GM23338 (cell line): ENCODE measurements around the gene DNAI7. TPM values are rescaled to one million over a fixed set of nuclear protein-coding genes. Genes with fewer than 3 reads are reported as not detected.

Experiments used
- ATAC-seq: fragments of 200-7000 bp; cut with Tn5 transposase; 3 replicates; pipeline ENCODE4 v1.9.1; 2020
- DNase-seq: peaks from one replicate; pipeline ENCODE4 v3.0.0-alpha.2; 2015; ENCODE audit warnings: low spot score
- H2AFZ ChIP-seq: fragments of 200-600 bp; sonication (generic); 2 replicates; pipeline ENCODE4 v1.8.0; 2016; ENCODE audit warnings: antibody characterized with exemption, mild to moderate bottlenecking, moderate library complexity
- H3F3A ChIP-seq: fragments of 200-600 bp; sonication (generic); replicated peaks from 2 replicates; pipeline ENCODE4 v1.8.0; 2017; ENCODE audit warnings: antibody characterized with exemption, mixed run types, low read depth
- H3K27ac ChIP-seq: fragments of 200-600 bp; sonication (generic); 2 replicates; pipeline ENCODE4 v1.6.1; 2016; ENCODE audit warnings: low read depth
- H3K27me3 ChIP-seq: fragments of 200-600 bp; sonication (generic); 2 replicates; pipeline ENCODE4 v1.8.0; 2016; ENCODE audit warnings: mild to moderate bottlenecking, mixed run types, moderate library complexity; ENCODE audit not compliant: insufficient read depth
- H3K36me3 ChIP-seq: fragments of 200-600 bp; sonication (generic); 2 replicates; pipeline ENCODE4 v1.8.0; 2016; ENCODE audit warnings: mild to moderate bottlenecking; ENCODE audit not compliant: insufficient read depth
- H3K4me1 ChIP-seq: fragments of 200-600 bp; sonication (generic); 2 replicates; pipeline ENCODE4 v1.8.0; 2016; ENCODE audit warnings: mild to moderate bottlenecking, moderate library complexity; ENCODE audit not compliant: insufficient read depth
- H3K4me2 ChIP-seq: fragments of 200-600 bp; sonication (generic); 2 replicates; pipeline ENCODE4 v1.7.1; 2017; ENCODE audit warnings: mixed run types
- H3K4me3 ChIP-seq: fragments of 200-600 bp; sonication (generic); 2 replicates; pipeline ENCODE4 v1.6.1; 2016; ENCODE audit warnings: mixed run types
- H3K79me2 ChIP-seq: fragments of 200-600 bp; sonication (generic); replicated peaks from 2 replicates; pipeline ENCODE4 v1.8.0; 2017; ENCODE audit warnings: mild to moderate bottlenecking; ENCODE audit not compliant: insufficient read depth
- H3K9me2 ChIP-seq: fragments of 200-600 bp; sonication (generic); 2 replicates; pipeline ENCODE4 v1.8.0; 2017; ENCODE audit not compliant: insufficient read depth
- H4K20me1 ChIP-seq: fragments of 200-600 bp; sonication (generic); replicated peaks from 2 replicates; pipeline ENCODE4 v1.8.0; 2017; ENCODE audit warnings: mild to moderate bottlenecking; ENCODE audit not compliant: insufficient read depth
- H3K27ac Mint-ChIP-seq: 2 replicates; pipeline ENCODE4 v1.8.0; 2020; ENCODE audit warnings: inconsistent platforms, mild to moderate bottlenecking, moderate library complexity, mixed read lengths
- H3K27me3 Mint-ChIP-seq: 3 replicates; pipeline ENCODE4 v1.8.0; 2022; ENCODE audit warnings: low read depth, mild to moderate bottlenecking, moderate library complexity, mixed read lengths, inconsistent platforms; ENCODE audit not compliant: insufficient read depth, poor library complexity
- H3K36me3 Mint-ChIP-seq: 3 replicates; pipeline ENCODE4 v1.8.0; 2021; ENCODE audit warnings: low read depth, mild to moderate bottlenecking, inconsistent platforms, moderate library complexity, mixed read lengths
- H3K4me1 Mint-ChIP-seq: 3 replicates; pipeline ENCODE4 v1.8.0; 2020; ENCODE audit warnings: mild to moderate bottlenecking, inconsistent platforms, mixed read lengths
- H3K4me3 Mint-ChIP-seq: 3 replicates; pipeline ENCODE4 v1.8.0; 2021; ENCODE audit warnings: moderate library complexity, mild to moderate bottlenecking, inconsistent platforms, mixed read lengths
- H3K9me3 Mint-ChIP-seq: 3 replicates; pipeline ENCODE4 v1.8.0; 2020; ENCODE audit warnings: moderate library complexity, mild to moderate bottlenecking, inconsistent platforms, mixed read lengths
- CREB1 ChIP-seq: fragments of 250-450 bp; sonication (Bioruptor Pico); IDR thresholded peaks from 2 replicates; pipeline ENCODE4 v1.5.0; 2020; ENCODE audit warnings: low read depth, mild to moderate bottlenecking, moderate library complexity
- EZH2 ChIP-seq: fragments of 200-600 bp; sonication (generic); IDR thresholded peaks from one replicate; pipeline ENCODE4 v1.8.0; 2017; ENCODE audit warnings: antibody characterized with exemption, mild to moderate bottlenecking, low read depth; ENCODE audit not compliant: unreplicated experiment
- EZH2phosphoT487 ChIP-seq: fragments of 200-600 bp; sonication (generic); IDR thresholded peaks from one replicate; pipeline ENCODE4 v1.8.1; 2018; ENCODE audit warnings: antibody characterized with exemption; ENCODE audit not compliant: unreplicated experiment
- JUNB ChIP-seq: IDR thresholded peaks from one replicate; pipeline ENCODE4 v1.6.1; 2016; ENCODE audit warnings: antibody characterized with exemption; ENCODE audit not compliant: unreplicated experiment
- NANOG ChIP-seq: IDR thresholded peaks from 2 replicates; pipeline ENCODE4 v1.6.1; 2016; ENCODE audit warnings: antibody characterized with exemption, borderline replicate concordance
- POLR2AphosphoS5 ChIP-seq: IDR thresholded peaks from 2 replicates; pipeline ENCODE4 v1.6.1; 2016; ENCODE audit warnings: antibody characterized with exemption, low read depth
- STAT1 ChIP-seq: IDR thresholded peaks from one replicate; pipeline ENCODE4 v1.6.1; 2016; ENCODE audit warnings: antibody characterized with exemption; ENCODE audit not compliant: unreplicated experiment
- ZNF114 ChIP-seq: fragments of 250-450 bp; sonication (Bioruptor Pico); IDR thresholded peaks from 2 replicates; pipeline ENCODE4 v1.5.0; 2020; ENCODE audit warnings: mild to moderate bottlenecking, moderate library complexity
- ZNF331 ChIP-seq: fragments of 250-450 bp; sonication (Bioruptor Pico); IDR thresholded peaks from 2 replicates; pipeline ENCODE4 v1.5.0; 2020; ENCODE audit warnings: low read depth, mild to moderate bottlenecking, moderate library complexity
- polyA plus RNA-seq: library from polyadenylated mRNA; unstranded; fragments of >200 nt; fragmentation: Nextera tagmentation; extraction: Ambion mirVana; gene quantifications from 2 replicates; pipeline ENCODE4 v1.2.1, GENCODE V29; 2016
- total RNA-seq: library from RNA; depleted of rRNA; stranded (reverse); fragments of >200 nt; shearing (Covaris generic); gene quantifications from 2 replicates; pipeline ENCODE4 v1.2.3, GENCODE V29; 2014
- TF ChIP-seq, protein P1 (sequence below): IDR thresholded peaks from 2 replicates; pipeline ENCODE4 v1.6.1; 2016; ENCODE audit warnings: antibody characterized with exemption
- TF ChIP-seq, protein P2 (sequence below), 2 experiments: fragments of 200-600 bp in 1 of 2; sonication (generic) in 1 of 2; conservative IDR thresholded peaks; 2 replicates each; pipeline versions ENCODE4 v1.5.1 to v1.6.1; 2016 to 2017; ENCODE audit warnings: antibody characterized with exemption in 2 of 2, low read depth in 2 of 2, mild to moderate bottlenecking in 2 of 2, moderate library complexity in 1 of 2
- TF ChIP-seq, protein P3 (sequence below): fragments of 250-450 bp; sonication (Bioruptor Pico); IDR thresholded peaks from 2 replicates; pipeline ENCODE4 v1.5.0; 2020; ENCODE audit warnings: mild to moderate bottlenecking, moderate library complexity
- TF ChIP-seq, protein P4 (sequence below): IDR thresholded peaks from one replicate; pipeline ENCODE4 v1.6.1; 2018; ENCODE audit warnings: antibody characterized with exemption; ENCODE audit not compliant: unreplicated experiment

The DNAI7 gene
- total and polyA plus RNA-seq, 2 experiments from 2014 or later: 0.08 TPM; not detected in 1

DNA sequence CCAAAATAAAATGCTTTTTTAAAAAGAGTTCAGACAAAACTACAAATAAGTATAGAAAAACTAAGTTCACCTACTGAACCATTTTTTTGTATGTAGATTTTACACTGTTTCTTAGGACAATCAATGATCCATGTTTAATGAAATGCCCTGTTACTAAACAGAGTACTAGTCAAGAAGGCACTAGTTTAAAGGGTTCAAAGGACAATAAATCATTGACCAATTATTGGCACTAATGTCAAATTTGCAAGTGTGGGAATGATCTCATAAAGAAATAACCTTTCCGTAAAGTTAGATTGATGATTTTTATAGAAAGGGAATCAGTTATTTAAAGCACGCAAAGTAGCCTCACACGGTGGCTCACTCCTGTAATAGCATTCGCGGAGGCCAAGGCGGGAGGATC, 4.2 kb downstream of the DNAI7 start:
- Histone ChIP-seq H3F3A (no peaks in the 10 kb centered on the region), H3K27me3 (no peaks in the 10 kb centered on the region), H3K36me3 (no peaks in the 10 kb centered on the region), H3K27ac (no peak overlapping the region), H4K20me1 (no peaks in the 10 kb centered on the region), H3K79me2 (no peaks in the 10 kb centered on the region), H3K4me2 (no peak overlapping the region), H3K9me2 (no peaks in the 10 kb centered on the region), H3K4me1 (no peaks in the 10 kb centered on the region), H3K4me3 (no peak overlapping the region), H2AFZ (no peak overlapping the region)
- no peak for ATAC-seq
- Mint-ChIP-seq H3K27me3 (peaks cover 4% of the 10 kb centered on the region), H3K9me3 (no peaks in the 10 kb centered on the region; the same call in 2 of the 3 replicates), H3K27ac (no peak overlapping the region), H3K4me1 (peaks cover 2% of the 10 kb centered on the region; the same call in 2 of the 3 replicates), H3K36me3 (no peaks in the 10 kb centered on the region), H3K4me3 (no peak overlapping the region)
- no peak for DNase-seq
- TF ChIP-seq STAT1 (no peak), EZH2phosphoT487 (no peak), POLR2AphosphoS5 (no peak), ZNF331 (CRISPR knock-in tag) (no peak), NANOG (no peak), CREB1 (CRISPR knock-in tag) (no peak), EZH2 (no peak), JUNB (no peak), ZNF114 (CRISPR knock-in tag) (no peak)
- TF ChIP-seq, protein P1, sequence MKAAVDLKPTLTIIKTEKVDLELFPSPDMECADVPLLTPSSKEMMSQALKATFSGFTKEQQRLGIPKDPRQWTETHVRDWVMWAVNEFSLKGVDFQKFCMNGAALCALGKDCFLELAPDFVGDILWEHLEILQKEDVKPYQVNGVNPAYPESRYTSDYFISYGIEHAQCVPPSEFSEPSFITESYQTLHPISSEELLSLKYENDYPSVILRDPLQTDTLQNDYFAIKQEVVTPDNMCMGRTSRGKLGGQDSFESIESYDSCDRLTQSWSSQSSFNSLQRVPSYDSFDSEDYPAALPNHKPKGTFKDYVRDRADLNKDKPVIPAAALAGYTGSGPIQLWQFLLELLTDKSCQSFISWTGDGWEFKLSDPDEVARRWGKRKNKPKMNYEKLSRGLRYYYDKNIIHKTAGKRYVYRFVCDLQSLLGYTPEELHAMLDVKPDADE: no peak
- TF ChIP-seq, protein P2, sequence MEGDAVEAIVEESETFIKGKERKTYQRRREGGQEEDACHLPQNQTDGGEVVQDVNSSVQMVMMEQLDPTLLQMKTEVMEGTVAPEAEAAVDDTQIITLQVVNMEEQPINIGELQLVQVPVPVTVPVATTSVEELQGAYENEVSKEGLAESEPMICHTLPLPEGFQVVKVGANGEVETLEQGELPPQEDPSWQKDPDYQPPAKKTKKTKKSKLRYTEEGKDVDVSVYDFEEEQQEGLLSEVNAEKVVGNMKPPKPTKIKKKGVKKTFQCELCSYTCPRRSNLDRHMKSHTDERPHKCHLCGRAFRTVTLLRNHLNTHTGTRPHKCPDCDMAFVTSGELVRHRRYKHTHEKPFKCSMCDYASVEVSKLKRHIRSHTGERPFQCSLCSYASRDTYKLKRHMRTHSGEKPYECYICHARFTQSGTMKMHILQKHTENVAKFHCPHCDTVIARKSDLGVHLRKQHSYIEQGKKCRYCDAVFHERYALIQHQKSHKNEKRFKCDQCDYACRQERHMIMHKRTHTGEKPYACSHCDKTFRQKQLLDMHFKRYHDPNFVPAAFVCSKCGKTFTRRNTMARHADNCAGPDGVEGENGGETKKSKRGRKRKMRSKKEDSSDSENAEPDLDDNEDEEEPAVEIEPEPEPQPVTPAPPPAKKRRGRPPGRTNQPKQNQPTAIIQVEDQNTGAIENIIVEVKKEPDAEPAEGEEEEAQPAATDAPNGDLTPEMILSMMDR (conservative IDR thresholded peaks at IDR 0.05; ENCODE audit: low read depth in 2 of 2): no peak
- TF ChIP-seq, protein P3, sequence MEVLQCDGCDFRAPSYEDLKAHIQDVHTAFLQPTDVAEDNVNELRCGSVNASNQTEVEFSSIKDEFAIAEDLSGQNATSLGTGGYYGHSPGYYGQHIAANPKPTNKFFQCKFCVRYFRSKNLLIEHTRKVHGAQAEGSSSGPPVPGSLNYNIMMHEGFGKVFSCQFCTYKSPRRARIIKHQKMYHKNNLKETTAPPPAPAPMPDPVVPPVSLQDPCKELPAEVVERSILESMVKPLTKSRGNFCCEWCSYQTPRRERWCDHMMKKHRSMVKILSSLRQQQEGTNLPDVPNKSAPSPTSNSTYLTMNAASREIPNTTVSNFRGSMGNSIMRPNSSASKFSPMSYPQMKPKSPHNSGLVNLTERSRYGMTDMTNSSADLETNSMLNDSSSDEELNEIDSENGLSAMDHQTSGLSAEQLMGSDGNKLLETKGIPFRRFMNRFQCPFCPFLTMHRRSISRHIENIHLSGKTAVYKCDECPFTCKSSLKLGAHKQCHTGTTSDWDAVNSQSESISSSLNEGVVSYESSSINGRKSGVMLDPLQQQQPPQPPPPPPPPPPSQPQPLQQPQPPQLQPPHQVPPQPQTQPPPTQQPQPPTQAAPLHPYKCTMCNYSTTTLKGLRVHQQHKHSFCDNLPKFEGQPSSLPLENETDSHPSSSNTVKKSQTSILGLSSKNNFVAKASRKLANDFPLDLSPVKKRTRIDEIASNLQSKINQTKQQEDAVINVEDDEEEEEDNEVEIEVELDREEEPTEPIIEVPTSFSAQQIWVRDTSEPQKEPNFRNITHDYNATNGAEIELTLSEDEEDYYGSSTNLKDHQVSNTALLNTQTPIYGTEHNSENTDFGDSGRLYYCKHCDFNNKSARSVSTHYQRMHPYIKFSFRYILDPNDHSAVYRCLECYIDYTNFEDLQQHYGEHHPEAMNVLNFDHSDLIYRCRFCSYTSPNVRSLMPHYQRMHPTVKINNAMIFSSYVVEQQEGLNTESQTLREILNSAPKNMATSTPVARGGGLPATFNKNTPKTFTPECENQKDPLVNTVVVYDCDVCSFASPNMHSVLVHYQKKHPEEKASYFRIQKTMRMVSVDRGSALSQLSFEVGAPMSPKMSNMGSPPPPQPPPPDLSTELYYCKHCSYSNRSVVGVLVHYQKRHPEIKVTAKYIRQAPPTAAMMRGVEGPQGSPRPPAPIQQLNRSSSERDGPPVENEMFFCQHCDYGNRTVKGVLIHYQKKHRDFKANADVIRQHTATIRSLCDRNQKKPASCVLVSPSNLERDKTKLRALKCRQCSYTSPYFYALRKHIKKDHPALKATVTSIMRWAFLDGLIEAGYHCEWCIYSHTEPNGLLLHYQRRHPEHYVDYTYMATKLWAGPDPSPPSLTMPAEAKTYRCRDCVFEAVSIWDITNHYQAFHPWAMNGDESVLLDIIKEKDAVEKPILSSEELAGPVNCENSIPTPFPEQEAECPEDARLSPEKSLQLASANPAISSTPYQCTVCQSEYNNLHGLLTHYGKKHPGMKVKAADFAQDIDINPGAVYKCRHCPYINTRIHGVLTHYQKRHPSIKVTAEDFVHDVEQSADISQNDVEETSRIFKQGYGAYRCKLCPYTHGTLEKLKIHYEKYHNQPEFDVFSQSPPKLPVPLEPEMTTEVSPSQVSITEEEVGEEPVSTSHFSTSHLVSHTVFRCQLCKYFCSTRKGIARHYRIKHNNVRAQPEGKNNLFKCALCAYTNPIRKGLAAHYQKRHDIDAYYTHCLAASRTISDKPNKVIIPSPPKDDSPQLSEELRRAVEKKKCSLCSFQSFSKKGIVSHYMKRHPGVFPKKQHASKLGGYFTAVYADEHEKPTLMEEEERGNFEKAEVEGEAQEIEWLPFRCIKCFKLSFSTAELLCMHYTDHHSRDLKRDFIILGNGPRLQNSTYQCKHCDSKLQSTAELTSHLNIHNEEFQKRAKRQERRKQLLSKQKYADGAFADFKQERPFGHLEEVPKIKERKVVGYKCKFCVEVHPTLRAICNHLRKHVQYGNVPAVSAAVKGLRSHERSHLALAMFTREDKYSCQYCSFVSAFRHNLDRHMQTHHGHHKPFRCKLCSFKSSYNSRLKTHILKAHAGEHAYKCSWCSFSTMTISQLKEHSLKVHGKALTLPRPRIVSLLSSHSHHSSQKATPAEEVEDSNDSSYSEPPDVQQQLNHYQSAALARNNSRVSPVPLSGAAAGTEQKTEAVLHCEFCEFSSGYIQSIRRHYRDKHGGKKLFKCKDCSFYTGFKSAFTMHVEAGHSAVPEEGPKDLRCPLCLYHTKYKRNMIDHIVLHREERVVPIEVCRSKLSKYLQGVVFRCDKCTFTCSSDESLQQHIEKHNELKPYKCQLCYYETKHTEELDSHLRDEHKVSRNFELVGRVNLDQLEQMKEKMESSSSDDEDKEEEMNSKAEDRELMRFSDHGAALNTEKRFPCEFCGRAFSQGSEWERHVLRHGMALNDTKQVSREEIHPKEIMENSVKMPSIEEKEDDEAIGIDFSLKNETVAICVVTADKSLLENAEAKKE: no peak
- TF ChIP-seq, protein P4, sequence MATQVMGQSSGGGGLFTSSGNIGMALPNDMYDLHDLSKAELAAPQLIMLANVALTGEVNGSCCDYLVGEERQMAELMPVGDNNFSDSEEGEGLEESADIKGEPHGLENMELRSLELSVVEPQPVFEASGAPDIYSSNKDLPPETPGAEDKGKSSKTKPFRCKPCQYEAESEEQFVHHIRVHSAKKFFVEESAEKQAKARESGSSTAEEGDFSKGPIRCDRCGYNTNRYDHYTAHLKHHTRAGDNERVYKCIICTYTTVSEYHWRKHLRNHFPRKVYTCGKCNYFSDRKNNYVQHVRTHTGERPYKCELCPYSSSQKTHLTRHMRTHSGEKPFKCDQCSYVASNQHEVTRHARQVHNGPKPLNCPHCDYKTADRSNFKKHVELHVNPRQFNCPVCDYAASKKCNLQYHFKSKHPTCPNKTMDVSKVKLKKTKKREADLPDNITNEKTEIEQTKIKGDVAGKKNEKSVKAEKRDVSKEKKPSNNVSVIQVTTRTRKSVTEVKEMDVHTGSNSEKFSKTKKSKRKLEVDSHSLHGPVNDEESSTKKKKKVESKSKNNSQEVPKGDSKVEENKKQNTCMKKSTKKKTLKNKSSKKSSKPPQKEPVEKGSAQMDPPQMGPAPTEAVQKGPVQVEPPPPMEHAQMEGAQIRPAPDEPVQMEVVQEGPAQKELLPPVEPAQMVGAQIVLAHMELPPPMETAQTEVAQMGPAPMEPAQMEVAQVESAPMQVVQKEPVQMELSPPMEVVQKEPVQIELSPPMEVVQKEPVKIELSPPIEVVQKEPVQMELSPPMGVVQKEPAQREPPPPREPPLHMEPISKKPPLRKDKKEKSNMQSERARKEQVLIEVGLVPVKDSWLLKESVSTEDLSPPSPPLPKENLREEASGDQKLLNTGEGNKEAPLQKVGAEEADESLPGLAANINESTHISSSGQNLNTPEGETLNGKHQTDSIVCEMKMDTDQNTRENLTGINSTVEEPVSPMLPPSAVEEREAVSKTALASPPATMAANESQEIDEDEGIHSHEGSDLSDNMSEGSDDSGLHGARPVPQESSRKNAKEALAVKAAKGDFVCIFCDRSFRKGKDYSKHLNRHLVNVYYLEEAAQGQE: no peak
